Stimulated activated CD4-positive, alpha-beta T cell treated with anti-CD3 and anti-CD28 coated beads, Interleukin-2, amount 100 ng/mL, for 24 hours (primary cell): ENCODE measurements around the gene CAPS.
"Not testable (repeated sequence)": the region's sequence is repeated elsewhere in the genome, so short reads cannot be mapped to it uniquely, and the experiment has no call there.

Experiments used
- DNase-seq, 2 donors: peaks; one replicate each; pipeline ENCODE4 v3.0.0-alpha.2; 2020

Gene CAPS

DNA sequence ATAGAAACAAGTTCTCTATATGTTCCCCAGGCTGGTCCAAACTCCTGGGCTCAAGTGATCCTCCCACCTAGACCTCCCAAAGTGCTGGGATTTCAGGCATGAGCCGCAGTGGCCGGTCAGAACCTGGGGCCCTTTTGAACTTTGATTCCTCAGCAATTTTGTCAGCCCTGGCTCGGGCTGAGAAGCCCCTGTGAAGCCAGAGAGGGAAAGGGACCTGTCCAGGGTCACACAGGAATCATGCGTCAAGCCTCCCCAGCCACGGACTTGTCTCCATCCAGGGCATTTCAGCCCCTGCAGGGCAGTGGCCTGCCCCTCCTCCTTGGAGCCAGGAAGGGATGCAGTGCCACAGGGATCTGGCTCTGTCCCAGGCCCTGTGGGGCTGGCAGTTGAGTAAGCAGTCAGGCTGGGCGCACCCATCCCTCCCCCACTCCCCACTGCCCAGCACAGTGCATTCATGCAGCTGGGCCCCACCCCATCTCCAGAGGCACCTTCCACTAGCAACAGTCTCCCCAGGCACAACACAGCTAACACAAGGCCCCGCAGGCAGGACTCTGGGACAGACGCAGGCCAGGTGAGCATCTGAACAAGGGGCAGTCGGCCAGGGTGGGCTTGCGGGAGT is at the start of gene CAPS:
Gene CAPS (plus strand): TSS at position 516 of the 619 bp plus-strand sequence. CDS start 153 bp downstream, outside the sequence.
- DNase-seq = no peak

DNA sequence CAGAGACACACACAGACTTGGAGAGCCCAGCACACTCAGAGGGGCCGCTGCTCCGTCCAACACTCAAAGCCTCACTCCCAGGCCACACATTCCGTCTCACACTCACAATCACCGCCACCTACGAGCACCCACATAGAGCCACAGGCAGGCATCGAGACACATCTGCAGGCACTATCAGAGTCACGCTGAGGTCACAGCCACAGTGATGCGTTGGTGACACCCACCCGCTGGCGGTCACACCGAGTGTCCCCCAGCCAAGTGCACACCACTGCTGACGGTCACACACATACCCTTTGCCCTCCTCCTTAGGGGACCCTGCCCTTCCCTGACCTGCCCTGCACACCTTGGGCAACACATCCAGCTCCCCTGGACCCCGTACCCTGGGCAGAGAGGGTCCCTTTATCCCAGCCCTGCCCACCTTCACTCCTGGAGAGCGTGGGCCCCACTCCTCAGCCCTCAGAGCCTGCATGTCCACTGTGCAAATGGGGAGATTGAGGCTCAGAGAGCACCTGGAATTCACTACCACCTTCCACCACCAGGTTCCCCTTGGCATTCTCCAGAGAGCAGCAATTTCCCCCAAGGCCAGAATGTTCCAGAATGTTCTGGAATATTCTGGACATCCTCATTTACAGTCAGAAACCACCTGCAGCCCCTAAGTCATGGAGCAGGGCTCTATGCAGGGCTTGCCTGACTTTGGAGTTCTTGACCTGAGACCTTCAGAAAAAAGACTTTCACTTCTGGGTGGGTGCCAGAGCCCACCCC is 49.1 kb upstream of the CAPS start:
- DNase-seq = no peak

DNA sequence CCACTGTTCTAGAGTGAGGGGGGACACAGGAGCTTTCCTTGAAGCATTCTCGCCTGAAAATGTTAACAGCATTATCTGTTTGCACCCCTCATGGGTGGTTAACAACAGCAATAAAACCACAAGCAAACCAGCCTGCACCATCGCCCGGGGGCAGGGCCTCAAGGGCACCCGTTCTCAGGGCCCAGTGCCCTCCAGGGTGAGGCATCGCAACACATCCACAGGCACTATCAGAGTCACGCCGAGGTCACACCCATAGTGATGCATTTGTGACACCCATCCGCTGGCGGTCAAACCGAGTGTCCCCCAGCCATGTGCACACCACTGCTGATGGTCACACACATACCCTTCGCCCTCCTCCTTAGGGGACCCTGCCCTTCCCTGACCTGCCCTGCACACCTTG is 48.3 kb upstream of the CAPS start:
- DNase-seq = no peak

DNA sequence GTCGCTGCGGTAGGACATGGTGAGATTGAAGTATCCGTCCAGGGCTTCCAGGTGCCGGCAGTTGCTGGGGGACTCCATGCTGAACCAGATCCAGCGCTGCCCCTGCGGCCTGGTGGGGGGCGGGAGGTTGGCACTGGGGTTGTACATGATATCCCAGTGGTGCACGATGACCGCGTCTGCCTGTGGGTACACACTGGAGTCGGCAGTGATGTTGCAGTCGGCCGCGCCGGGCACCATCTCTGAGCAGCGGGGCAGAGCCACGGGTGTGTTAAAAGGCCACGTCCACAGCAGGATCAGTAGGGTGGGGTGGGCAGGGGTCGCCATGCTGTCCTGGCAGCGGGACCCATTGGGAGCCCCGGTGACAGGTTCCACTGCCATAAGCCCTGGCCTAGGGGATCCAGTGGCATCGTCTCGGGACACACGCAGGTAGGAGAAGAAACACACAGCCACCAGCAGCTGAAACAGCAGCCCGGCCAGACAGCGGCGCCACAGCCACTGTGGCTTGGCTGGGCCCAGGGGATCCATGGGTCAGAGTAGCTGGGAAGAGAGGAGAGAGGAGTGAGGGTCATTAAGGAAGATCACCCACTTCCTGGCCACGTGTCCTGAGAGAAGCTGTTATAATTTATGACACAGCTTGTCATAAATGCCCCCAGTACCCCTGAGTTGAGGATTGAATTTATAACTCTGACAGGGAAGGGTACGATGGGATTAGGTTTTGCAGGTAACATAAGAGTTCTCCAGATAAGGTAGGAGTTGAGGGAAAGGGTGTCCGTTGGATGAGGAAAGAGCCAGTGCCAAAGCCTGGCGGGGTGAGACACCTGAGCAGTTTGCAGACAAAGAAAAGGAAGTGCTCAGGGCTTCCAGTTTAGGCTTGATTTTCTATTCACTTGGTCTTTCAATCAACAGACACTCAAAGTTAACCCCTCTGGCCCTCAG is 46.6 kb upstream of the CAPS start:
- DNase-seq = no peak

DNA sequence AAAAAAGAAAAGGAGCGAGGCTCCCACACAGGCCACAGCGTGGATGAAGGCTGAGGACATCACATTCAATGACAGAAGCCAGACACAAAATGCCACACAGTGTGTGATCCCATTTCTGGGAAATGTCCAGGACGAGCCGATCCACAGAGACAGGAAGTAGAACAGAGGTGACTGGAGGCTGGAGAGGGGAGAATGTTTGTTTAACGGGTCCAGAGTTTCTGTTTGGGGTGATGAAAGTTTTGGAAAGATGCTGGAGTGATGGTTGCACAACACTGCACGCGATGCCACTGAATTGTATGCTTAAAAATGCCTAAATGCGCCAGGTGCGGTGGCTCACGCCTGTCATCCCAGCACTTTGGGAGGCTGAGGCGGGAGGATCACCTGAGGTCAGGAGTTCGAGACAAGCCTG is 43.1 kb upstream of the CAPS start:
- DNase-seq = no peak

DNA sequence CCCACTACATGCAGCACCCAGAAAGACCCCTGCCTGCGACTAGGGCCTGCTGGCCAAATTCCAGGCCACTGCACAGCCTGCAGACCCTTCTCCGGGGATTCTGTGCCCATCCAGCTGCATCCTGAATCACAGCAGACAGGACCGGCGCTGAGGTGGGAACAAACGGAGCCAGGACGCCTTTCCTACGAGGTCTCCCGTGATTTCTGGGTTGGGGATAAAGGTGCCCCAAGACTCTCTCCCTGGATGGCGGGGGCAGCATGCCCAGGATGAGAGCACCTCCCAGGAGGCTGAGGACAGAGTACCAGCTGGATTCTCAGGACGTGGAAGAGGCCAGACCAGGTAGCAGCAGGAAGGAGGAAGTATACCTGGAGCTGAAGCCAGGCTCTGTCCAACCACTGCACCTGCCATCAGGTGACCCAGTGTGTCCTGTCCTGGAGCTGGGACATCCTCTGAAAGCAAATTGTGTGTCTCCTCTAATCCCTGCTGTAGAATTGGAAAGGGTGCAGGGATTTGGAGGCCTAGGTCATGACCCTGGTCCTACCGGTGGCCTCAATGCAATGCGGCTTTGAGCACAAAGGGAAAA is 40.3 kb upstream of the CAPS start:
- no peak for DNase-seq

DNA sequence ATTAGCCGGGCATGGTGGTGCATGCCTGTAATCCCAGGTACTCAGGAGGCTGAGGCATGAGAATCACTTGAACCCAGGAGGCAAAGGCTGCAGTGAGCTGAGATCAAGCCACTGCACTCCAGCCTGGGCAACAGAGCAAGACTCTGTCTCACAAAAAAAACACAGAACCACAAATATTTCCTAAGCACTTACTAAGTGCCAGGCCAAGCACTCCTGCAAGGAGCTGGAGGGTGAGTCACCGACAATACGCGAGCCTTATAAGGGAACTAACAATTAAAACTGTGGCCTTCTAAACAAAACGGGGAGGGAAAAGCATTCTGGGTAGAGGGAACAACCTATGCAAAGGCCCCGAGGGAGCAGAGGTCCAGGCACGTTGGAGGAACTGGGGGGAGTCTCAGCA is 39.6 kb upstream of the CAPS start:
- not testable (repeated sequence) for DNase-seq

DNA sequence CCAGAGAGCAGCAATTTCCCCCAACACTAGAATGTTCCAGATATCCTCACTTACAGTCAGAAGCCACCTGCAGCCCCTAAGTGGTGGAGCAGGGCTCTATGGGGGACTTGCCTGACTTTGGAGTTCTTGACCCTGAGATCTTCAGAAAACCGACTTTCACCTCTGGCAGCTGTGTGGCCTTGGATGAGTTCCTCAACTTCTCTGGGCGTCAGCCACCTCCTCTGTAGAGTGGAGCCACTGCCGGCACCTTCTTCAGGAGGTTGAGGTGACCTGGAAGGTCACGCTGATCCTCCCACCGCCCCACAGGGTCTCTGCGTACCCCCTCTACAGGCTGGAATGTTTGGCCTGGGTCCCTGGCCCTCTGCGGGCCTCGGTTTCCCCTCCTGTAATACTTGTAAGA is 36.6 kb upstream of the CAPS start:
- DNase-seq = no peak

DNA sequence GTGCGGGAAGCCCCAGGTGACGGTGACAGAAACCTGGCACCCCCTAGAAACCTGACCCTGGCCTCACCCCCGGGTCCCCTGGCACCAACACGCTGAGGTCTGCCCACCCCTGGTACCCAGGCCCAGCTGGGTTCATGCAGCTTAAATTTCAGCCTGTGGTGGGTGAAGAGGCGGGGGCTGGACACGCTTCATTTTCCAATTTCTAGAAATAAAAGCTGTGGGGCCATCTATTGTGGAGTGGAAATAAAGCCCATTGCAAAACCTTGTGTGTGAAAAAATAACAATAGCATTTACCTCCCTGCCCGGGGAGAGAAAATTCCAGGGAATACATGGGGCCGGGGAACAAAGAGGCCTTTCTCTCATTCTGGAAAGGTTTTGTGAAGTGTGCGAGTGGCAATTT is 36.2 kb upstream of the CAPS start:
- no peak for DNase-seq

DNA sequence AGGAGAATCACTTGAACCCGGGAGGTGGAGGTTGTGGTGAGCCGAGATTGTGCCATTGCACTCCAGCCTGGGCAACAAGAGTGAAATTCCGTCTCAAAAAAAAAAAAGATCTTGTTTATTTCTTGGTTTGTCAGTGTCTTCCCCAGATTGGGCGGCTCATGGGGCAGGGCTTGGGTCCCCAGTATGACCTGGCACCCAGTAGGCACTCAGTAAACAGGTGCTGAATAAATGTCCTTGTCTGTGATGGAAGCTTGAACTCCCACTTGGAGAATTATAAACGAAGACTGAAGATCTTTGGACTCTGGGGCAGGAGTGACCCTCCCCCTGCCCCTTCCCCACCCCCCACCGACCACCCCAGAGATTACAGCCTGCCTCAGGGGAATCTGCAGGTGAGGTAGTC is 33.9 kb upstream of the CAPS start:
- no peak for DNase-seq

DNA sequence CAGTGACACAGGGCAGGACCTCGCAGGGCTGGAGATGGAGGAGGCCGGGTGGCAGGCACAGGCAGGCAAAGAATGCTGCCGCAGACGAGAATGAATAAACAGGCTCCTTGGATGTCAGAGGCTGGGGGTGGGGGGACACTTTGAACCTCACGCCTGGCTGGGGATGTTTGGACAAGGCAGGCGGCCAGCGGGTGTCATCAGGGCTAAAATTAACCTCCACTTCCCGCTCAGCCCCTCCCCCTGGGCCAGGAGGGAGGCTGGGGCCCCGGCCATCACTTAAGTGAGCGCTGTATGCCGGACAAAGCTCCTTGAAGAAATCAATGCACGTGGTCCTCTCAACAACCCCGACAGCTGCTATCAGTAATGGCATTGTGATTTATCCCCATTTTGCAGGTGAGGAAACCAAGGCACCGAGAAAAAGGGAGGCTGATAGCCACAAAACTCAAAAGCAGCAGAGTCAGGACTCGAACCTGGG is 33.4 kb upstream of the CAPS start:
- DNase-seq = no peak

DNA sequence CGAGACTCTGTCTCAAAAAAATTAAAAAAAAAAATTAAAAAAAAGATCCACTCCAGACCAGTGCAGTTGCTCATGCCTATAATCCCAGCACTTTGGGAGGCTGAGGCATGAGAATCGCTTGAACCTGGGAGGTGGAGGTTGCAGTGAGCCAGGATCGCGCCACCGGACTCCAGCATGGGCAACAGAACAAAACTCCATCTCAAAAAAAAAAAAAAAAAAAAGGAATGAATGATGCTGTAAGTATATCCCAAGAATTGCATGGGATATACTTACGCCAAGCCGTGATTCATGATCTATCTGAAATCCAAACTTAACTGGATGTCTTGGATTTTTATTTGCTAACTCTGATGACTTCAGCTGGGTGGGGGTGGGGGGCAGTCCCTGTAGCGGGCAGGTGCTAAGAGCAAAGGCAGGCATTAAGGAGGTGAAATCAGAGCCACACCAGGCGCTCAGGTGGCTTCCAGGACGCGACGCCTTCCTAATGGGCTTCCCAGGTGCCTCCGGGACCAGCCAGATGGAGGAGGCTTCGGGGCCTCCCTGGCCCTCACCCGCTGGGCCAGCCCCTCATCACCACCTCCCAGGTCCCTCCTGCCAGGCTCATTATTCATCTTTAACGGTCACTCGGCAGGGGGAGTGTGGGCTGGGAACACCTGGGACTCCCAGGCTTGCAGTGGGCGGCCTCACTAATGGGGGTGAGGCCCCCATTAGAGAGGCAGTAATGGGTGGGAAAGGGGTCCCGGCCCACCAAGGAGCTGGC is 32.3 kb upstream of the CAPS start:
- DNase-seq = no peak

DNA sequence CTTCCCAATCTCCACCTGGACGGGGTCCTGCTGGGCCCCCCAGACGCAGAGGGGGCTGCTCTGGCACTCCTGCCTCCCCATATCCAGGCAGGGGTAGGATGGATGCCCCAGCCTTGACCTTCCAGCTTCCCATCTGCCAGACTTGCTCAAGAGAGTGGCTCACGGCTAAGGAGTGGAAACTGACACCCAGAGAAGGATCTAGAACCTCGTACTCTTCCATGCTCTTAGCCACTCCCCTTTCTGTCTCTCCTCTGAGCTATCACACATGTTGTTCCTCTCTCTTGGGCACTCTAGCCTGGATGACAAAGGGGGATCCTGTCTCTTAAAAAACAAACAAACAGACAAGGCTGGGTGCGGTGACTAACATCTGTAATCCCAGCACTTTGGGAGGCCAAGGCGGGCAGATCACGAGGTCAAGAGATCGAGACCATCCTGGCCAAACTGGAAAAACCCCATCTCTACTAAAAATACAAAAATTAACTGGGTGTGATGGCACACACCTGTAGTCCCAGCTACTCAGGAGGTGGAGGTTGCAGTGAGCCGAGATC is 31.6 kb upstream of the CAPS start:
- DNase-seq = no peak

DNA sequence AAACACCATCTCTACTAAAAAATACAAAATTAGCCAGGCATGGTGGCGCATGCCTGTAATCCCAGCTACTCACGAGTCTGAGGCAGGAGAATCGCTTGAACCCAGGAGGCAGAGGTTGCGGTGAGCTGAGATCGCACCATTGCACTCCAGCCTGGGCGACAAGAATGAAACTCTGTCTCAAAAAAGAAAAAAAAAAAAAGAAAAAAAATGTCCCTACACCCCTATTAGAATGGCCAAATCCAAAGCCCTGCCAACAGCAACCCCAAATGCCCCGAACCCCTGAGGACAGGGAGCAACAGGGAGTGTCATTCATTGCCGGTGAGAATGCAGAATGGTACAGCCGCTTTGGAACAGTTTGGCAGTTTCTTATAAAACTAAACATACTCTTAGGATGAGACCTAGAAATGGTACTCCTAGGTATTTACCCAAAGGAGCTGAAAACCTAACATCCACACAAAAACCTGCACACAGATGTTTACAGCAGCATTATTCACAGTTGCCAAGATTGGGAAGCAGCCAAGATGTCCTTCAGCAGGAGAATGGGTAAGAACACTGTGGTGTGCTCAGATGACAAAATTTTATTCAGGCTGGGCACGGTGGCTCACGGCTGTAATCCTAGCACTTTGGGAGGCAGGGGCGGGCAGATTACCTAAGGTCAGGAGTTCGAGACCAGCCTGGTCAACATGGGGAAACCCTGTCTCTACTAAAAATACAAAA is 30.7 kb upstream of the CAPS start:
- not testable (repeated sequence) for DNase-seq

DNA sequence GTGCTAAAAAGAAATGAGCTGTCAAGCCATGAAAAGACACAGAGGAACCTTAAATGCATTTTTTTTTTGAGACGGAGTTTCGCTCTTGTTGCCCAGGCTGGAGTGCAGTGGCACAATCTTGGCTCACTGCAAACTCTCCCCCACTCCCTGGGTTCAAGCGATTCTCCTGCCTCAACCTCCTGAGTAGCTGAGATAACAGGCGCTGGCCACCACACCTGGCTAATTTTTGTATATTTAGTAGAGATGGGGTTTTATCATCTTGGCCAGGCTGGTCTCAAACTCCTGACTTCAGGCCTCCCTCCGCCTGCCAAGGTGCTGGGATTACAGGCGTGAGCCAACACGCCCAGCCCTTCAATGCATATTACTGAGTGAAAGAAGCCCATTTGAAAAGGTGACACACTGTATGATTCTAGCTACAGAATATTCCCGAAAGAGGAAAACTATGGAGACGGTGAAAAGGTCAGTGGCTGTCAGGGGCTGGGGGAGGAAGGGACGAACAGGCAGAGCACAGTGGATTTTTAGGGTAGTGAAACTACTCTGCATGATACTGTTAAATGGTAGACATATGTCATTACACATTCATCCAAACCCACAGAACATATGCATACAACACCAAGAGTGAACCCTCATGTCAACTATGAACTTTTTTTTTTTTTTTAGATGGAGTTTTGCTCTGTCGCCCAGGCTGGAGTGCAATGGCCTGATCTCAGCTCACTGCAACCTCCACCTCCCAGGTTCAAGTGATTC is 29.8 kb upstream of the CAPS start:
- DNase-seq = not testable (repeated sequence)

DNA sequence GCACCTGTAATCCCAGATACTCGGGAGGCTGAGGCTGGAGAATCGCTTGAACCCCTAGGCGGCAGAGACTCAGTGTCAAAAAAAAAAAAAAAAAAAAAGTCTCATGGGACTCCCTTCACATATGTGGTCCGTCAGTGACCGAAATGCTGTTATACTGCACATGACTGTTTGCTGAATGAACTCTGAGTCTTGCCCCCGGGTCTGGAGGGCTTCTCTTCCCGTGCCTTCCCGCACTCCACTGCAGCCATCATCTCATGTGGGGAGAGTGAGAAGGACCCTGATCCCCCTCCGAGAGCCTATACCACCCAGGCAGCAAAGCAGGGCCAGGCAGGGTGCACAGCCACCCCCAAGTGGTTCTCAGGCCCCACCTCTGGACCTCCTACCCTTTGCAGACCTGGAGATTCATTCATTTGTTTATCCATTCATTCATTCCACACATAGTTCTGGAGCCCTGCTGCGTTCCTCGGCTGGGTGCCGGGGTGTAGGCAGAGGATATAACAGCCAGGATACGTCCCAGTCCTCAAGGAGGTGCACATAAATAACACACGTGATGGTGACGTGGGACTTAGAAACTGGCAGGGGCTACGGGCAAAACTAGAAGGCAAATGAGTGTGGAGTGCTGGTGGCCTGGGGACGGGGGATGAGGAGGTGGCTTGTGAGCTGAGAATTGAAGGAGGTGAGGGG is 24.6 kb upstream of the CAPS start:
- DNase-seq = no peak

DNA sequence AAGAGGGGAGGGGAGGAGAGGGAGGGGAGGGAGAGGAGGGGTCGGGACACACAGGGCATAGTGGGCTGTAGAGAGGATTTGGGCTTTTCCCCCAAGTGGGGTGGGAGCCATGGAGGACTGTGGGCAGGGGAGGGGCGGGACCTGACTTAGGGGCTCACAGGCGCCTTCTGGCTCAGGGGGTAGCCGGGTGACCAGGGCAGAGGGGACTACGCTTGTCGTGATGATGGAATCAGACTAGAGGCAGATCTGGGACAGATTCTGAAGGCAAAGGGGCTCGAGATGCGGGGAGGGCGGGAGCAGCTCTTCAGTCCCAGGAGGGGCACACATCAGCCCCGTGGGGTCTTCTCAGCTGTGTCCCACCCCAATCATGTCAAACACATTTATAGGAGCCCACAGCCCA is 24.0 kb upstream of the CAPS start:
- DNase-seq = no peak

DNA sequence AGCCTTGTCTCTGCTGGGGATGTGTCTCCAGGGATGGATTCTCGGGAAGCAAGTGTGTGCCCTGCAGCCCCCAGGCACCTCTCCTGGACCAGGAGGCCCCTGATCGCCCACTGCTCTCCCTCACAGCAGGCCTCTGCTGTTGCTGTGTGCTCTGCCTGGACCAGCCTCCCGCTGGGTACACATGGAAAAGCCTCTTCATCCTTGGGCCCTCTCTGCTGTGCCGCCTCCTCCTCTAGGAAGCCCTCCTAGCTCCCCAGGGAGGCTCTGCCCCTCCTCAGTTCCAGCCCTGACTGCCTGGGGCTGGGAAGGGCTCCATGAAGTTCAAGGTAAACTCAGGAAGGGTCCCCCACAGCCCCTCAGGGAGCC is 22.5 kb upstream of the CAPS start:
- DNase-seq = no peak

DNA sequence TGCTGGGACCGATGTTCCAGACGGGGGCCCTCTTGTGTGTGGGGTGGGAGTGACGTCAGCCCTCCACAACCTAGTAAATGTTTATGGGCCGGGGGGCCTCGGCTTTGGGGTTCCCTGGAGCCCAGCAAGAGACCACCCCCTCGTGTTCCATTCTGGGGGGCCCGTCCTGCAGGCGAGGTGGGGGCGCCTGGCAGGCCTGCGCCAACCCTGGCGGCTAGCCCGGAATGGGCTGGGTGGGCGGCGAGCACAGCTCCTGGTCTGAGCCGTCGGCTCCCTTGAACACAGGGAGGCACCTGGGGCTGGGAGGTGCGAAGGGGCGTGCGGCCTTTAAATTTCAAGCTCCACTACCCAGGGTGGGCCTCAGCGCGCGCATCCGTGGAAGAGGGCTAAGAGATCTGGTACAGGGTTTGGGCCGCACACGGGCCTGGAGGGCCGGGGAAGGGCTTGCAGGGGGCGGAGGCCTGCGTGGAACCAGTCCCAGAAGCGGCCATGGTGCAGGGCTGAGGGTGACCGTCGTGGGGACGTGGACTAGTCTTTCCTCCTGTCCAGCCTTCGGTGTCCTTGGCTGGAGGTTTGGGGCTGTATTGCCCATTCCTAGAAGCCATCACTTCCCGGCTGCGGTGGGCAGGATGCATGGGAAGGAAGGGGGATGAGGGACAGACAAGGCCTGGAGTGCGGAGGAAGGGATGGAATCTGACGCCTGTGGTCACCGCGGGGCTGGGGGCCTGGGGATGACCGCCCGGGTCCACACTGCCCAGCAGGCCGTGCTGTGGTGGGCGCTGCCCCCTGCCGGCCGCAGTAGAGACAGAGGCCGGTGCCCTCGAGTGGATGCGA is 21.9 kb upstream of the CAPS start:
- DNase-seq = peak in 1 of 2 donors; percentile 37
